Measurements from ENCODE around the gene ADAP1. TPM values are rescaled to one million over a fixed set of nuclear protein-coding genes. Genes with fewer than 3 reads are reported as not detected.
A peak's percentile ranks its signal among the peaks of the same experiment; 100 is the strongest.

The ADAP1 gene
- total and polyA plus RNA-seq, 2 of the 13 experiments (the other 11 are each of a cell fraction or from before 2014, with no cell fraction given), result 10.5 to 24.6 TPM

GRCh38 chr7:974820-975681, 20.6 kb upstream of the ADAP1 start, which contains the start of gene COX19 (continued):
- TF ChIP-seq ZNF709 (CRISPR knock-in tag; IDR thresholded peaks at IDR 0.05) (peak; percentile 36; the same call in 1 of the 2 replicates), SRSF9 (IDR thresholded peaks at IDR 0.05; ENCODE audit: borderline replicate concordance, insufficient read depth, low read depth, low read length, poor library complexity, severe bottlenecking) (no peak), TEAD3 (CRISPR knock-in tag; optimal IDR thresholded peaks at IDR 0.05; ENCODE audit: borderline replicate concordance) (peak; percentile 3), BATF2 (CRISPR knock-in tag; IDR thresholded peaks at IDR 0.05) (0 out of 2 replicates have a peak, but pooled peaks have one; percentile 49), ZNF615 (CRISPR knock-in tag; IDR thresholded peaks at IDR 0.05; ENCODE audit: borderline replicate concordance) (0 out of 2 replicates have a peak, but pooled peaks have one; percentile 37), FOXJ3 (CRISPR knock-in tag; IDR thresholded peaks at IDR 0.05; ENCODE audit: borderline replicate concordance) (peak; percentile 45; the same call in 1 of the 2 replicates), ZSCAN21 (CRISPR knock-in tag; IDR thresholded peaks at IDR 0.05; ENCODE audit: borderline replicate concordance) (peak; percentile 80), HNF4G (IDR thresholded peaks at IDR 0.05; ENCODE audit: borderline replicate concordance, low read depth, low read length) (no peak), HNF4G (CRISPR knock-in tag; IDR thresholded peaks at IDR 0.05; ENCODE audit: borderline replicate concordance, low read depth) (no peak), ARNTL (CRISPR knock-in tag; IDR thresholded peaks at IDR 0.05) (peak; percentile 70), TCF7L2 (IDR thresholded peaks at IDR 0.05; ENCODE audit: low read depth, low read length) (no peak), UBTF (CRISPR knock-in tag; IDR thresholded peaks at IDR 0.05) (peak; percentile 83), IRF9 (CRISPR knock-in tag; IDR thresholded peaks at IDR 0.05; ENCODE audit: borderline replicate concordance) (peak; percentile 26; the same call in 1 of the 2 replicates), POGK (CRISPR knock-in tag; conservative IDR thresholded peaks at IDR 0.05) (peak; percentile 77), ZNF567 (CRISPR knock-in tag; IDR thresholded peaks at IDR 0.05; ENCODE audit: borderline replicate concordance) (peak; percentile 17; the same call in 1 of the 2 replicates), HNRNPK (IDR thresholded peaks at IDR 0.05; ENCODE audit: low read depth, low read length, poor library complexity, severe bottlenecking) (peak; percentile 32), CEBPG (CRISPR knock-in tag; IDR thresholded peaks at IDR 0.05) (peak; percentile 54), ZBTB21 (CRISPR knock-in tag; IDR thresholded peaks at IDR 0.05) (no peak), SALL1 (CRISPR knock-in tag; IDR thresholded peaks at IDR 0.05) (peak; percentile 49)
